ENCODE data around the gene KCNH8.
"Not testable (repeated sequence)": the region's sequence is repeated elsewhere in the genome, so short reads cannot be mapped to it uniquely, and the experiment has no call there.

KCNH8 gene

GRCh38 chr3:19147905-19148767 lies at the start of gene KCNH8:
TSS of gene KCNH8 (plus strand) at chr3:19148510. CDS start at chr3:19148720, 210 bp downstream.
- peak in 1 of 2 donors; percentile 19 for ATAC-seq

GRCh38 chr3:19102654-19103290 lies 45.5 kb upstream of the KCNH8 start:
- not testable (repeated sequence) for ATAC-seq

- ATAC-seq, result no peak
These were observed 44.8 kb upstream of the KCNH8 start for GRCh38 chr3:19103510-19103909.

- no peak for ATAC-seq
These were observed 43.9 kb upstream of the KCNH8 start for GRCh38 chr3:19104459-19104858.

GRCh38 chr3:19105826-19106225 lies 42.5 kb upstream of the KCNH8 start:
- ATAC-seq, result no peak

- ATAC-seq, result no peak
These were observed 42.0 kb upstream of the KCNH8 start for GRCh38 chr3:19106307-19106706.

GRCh38 chr3:19107719-19108118 lies 40.6 kb upstream of the KCNH8 start:
- ATAC-seq, result no peak

GRCh38 chr3:19110335-19110895 lies 37.9 kb upstream of the KCNH8 start:
- no peak for ATAC-seq

- no peak for ATAC-seq
These were observed 33.8 kb upstream of the KCNH8 start for GRCh38 chr3:19114461-19114860.

GRCh38 chr3:19116239-19116638 lies 32.1 kb upstream of the KCNH8 start:
- ATAC-seq, result no peak

- ATAC-seq, result no peak
These were observed 23.6 kb upstream of the KCNH8 start for GRCh38 chr3:19124752-19125151.

- ATAC-seq, result no peak
These were observed 8.4 kb upstream of the KCNH8 start for GRCh38 chr3:19139863-19140262.

GRCh38 chr3:19146685-19147650 lies 1.3 kb upstream of the KCNH8 start:
- ATAC-seq, result peak; percentile 59 to 64

GRCh38 chr3:19148768-19149091 lies 420 bp downstream of the KCNH8 start:
- no peak for ATAC-seq

- no peak for ATAC-seq
These were observed 1.1 kb downstream of the KCNH8 start for GRCh38 chr3:19149368-19149767.

- ATAC-seq, result no peak
These were observed 2.9 kb downstream of the KCNH8 start for GRCh38 chr3:19151171-19151570.

GRCh38 chr3:19154693-19155250 lies 6.5 kb downstream of the KCNH8 start:
- ATAC-seq, result no peak

GRCh38 chr3:19155375-19155774 lies 7.1 kb downstream of the KCNH8 start:
- ATAC-seq, result no peak

- no peak for ATAC-seq
These were observed 11.8 kb downstream of the KCNH8 start for GRCh38 chr3:19159966-19160635.

- ATAC-seq, result no peak
These were observed 17.3 kb downstream of the KCNH8 start for GRCh38 chr3:19165654-19166053.

- ATAC-seq, result no peak
These were observed 23.5 kb downstream of the KCNH8 start for GRCh38 chr3:19171794-19172193.

- no peak for ATAC-seq
These were observed 25.6 kb downstream of the KCNH8 start for GRCh38 chr3:19173945-19174344.
